RWPE2 (cell line): ENCODE data around the gene DRC7.

Source experiments
- ATAC-seq: fragments of 200-7000 bp; cut with Tn5 transposase; 3 replicates; pipeline ENCODE4 v1.9.1; 2021; ENCODE audit warnings: low read depth
- DNase-seq: peaks from one replicate; pipeline ENCODE4 v3.0.0-alpha.2; 2020; ENCODE audit warnings: low spot score
- H3K27ac ChIP-seq: fragments of 450-650 bp; 2 replicates; pipeline ENCODE4 v1.5.1; 2017; ENCODE audit warnings: mild to moderate bottlenecking; ENCODE audit not compliant: poor library complexity, severe bottlenecking
- H3K27me3 ChIP-seq: fragments of 250-450 bp; sonication (Bioruptor Pico); 2 replicates; pipeline ENCODE4 v1.5.1; 2021; ENCODE audit warnings: mild to moderate bottlenecking, moderate library complexity; ENCODE audit not compliant: insufficient read depth, poor library complexity, severe bottlenecking
- H3K36me3 ChIP-seq: fragments of 250-450 bp; sonication (Bioruptor Pico); 2 replicates; pipeline ENCODE4 v1.5.1; 2020; ENCODE audit warnings: low read depth, mild to moderate bottlenecking, moderate library complexity
- H3K4me1 ChIP-seq: fragments of 250-450 bp; sonication (Bioruptor Pico); 2 replicates; pipeline ENCODE4 v1.5.1; 2021; ENCODE audit warnings: mild to moderate bottlenecking, moderate library complexity; ENCODE audit not compliant: insufficient read depth, poor library complexity, severe bottlenecking
- H3K4me3 ChIP-seq: fragments of 250-450 bp; sonication (Bioruptor Pico); 2 replicates; pipeline ENCODE4 v1.5.1; 2021; ENCODE audit warnings: mild to moderate bottlenecking, moderate library complexity; ENCODE audit not compliant: severe bottlenecking
- H3K9me3 ChIP-seq: fragments of 250-450 bp; sonication (Bioruptor Pico); 2 replicates; pipeline ENCODE4 v1.5.1; 2021; ENCODE audit warnings: mild to moderate bottlenecking, moderate library complexity; ENCODE audit not compliant: severe bottlenecking
- CTCF ChIP-seq: fragments of 450-650 bp; IDR thresholded peaks from one replicate; pipeline ENCODE4 v1.5.1; 2017; ENCODE audit warnings: mild to moderate bottlenecking, moderate library complexity; ENCODE audit not compliant: poor library complexity, severe bottlenecking

Gene DRC7

GRCh38 chr16:57660715-57661463 is 33.7 kb upstream of the DRC7 start:
- no peak for ATAC-seq
- Histone ChIP-seq H3K9me3 (no peaks in the 10 kb centered on the region), H3K27me3 (no peaks in the 10 kb centered on the region), H3K36me3 (peaks cover 86% of the 10 kb centered on the region), H3K4me3 (no peak overlapping the region), H3K4me1 (no peaks in the 10 kb centered on the region), H3K27ac (no peak overlapping the region)
- TF ChIP-seq CTCF: no peak
- DNase-seq: no peak

- H3K4me3 ChIP-seq: no peak overlapping the region
- peaks cover 79% of the 10 kb centered on the region for H3K36me3 ChIP-seq
- H3K9me3 ChIP-seq: no peaks in the 10 kb centered on the region
- no peaks in the 10 kb centered on the region for H3K27me3 ChIP-seq
- DNase-seq: no peak
- no peak overlapping the region for H3K27ac ChIP-seq
- TF ChIP-seq CTCF: no peak
- no peaks in the 10 kb centered on the region for H3K4me1 ChIP-seq
- ATAC-seq: no peak
Observed at GRCh38 chr16:57661510-57661909, 33.1 kb upstream of the DRC7 start.

- TF ChIP-seq CTCF: no peak
- no peak for DNase-seq
- no peak overlapping the region for H3K4me3 ChIP-seq
- ATAC-seq: no peak
- no peaks in the 10 kb centered on the region for H3K4me1 ChIP-seq
- no peaks in the 10 kb centered on the region for H3K27me3 ChIP-seq
- no peak overlapping the region for H3K27ac ChIP-seq
- peaks cover 72% of the 10 kb centered on the region for H3K36me3 ChIP-seq
- no peaks in the 10 kb centered on the region for H3K9me3 ChIP-seq
Observed at GRCh38 chr16:57661936-57662906, 32.4 kb upstream of the DRC7 start.

GRCh38 chr16:57663436-57663835 is 31.2 kb upstream of the DRC7 start:
- DNase-seq (no peak), ATAC-seq (no peak)
- no peak overlapping the region for H3K27ac ChIP-seq
- peaks cover 7% of the 10 kb centered on the region for H3K4me1 ChIP-seq
- no peak overlapping the region for H3K4me3 ChIP-seq
- H3K9me3 ChIP-seq: no peaks in the 10 kb centered on the region
- TF ChIP-seq CTCF: no peak
- H3K27me3 ChIP-seq: no peaks in the 10 kb centered on the region
- peaks cover 60% of the 10 kb centered on the region for H3K36me3 ChIP-seq
